HepG2 (cell line): ENCODE data around the gene NCAPD2. TPM values are rescaled to one million over a fixed set of nuclear protein-coding genes. Genes with fewer than 3 reads are reported as not detected.

Source experiments
- BCL6 ChIP-seq: IDR thresholded peaks from 2 replicates; pipeline ENCODE4 v1.6.1; 2016; ENCODE audit warnings: missing genetic modification reagents, missing compliant biosample characterization
- CBFB ChIP-seq: sonication (generic); formaldehyde crosslinking; IDR thresholded peaks from 2 replicates; pipeline ENCODE4 v1.4.0; 2020; ENCODE audit warnings: missing genetic modification reagents
- CEBPB ChIP-seq: IDR thresholded peaks from 2 replicates; pipeline ENCODE4 v1.6.1; 2011; ENCODE audit warnings: low read depth, low read length, improper control_type of control experiment, borderline replicate concordance
- CHD2 ChIP-seq: IDR thresholded peaks from 2 replicates; pipeline ENCODE4 v1.6.1; 2011; ENCODE audit warnings: low read depth, low read length, improper control_type of control experiment
- DNMT1 ChIP-seq: sonication (generic); formaldehyde crosslinking; IDR thresholded peaks from 2 replicates; pipeline ENCODE4 v1.5.1; 2020; ENCODE audit warnings: mild to moderate bottlenecking, missing genetic modification reagents
- GRHL1 ChIP-seq: sonication (generic); formaldehyde crosslinking; conservative IDR thresholded peaks from 2 replicates; pipeline ENCODE4 v1.8.0; 2022; ENCODE audit warnings: missing genetic modification reagents
- KDM5A ChIP-seq: fragments of 200-600 bp; sonication (generic); IDR thresholded peaks from 2 replicates; pipeline ENCODE4 v1.7.0; 2018; ENCODE audit warnings: antibody characterized with exemption, mild to moderate bottlenecking, low read length, borderline replicate concordance
- MBNL3 ChIP-seq: fragments of 250-450 bp; sonication (Bioruptor Pico); conservative IDR thresholded peaks from 2 replicates; pipeline ENCODE4 v1.8.0; 2022; ENCODE audit warnings: mild to moderate bottlenecking, inconsistent platforms
- MTA1 ChIP-seq: sonication (generic); formaldehyde crosslinking; IDR thresholded peaks from 2 replicates; pipeline ENCODE4 v1.4.0; 2020; ENCODE audit warnings: missing genetic modification reagents, mild to moderate bottlenecking, borderline replicate concordance
- NR1H2 ChIP-seq: sonication (generic); formaldehyde crosslinking; IDR thresholded peaks from 2 replicates; pipeline ENCODE4 v1.8.1; 2022; ENCODE audit warnings: low read depth, missing genetic modification reagents, borderline replicate concordance
- RFX1 ChIP-seq: fragments of 450-650 bp; IDR thresholded peaks from 2 replicates; pipeline ENCODE4 v1.6.1; 2017
- RFX3 ChIP-seq: IDR thresholded peaks from 2 replicates; pipeline ENCODE4 v1.6.1; 2016; ENCODE audit warnings: missing biosample characterization, missing genetic modification reagents
- SKI ChIP-seq: fragments of 450-650 bp; IDR thresholded peaks from one replicate; pipeline ENCODE4 v1.6.1; 2018; ENCODE audit warnings: mild to moderate bottlenecking; ENCODE audit not compliant: partially characterized antibody
- SUZ12 ChIP-seq: fragments of 150-350 bp; IDR thresholded peaks from 2 replicates; pipeline ENCODE4 v1.6.1; 2014; ENCODE audit warnings: low read depth, low read length
- TBX2 ChIP-seq: sonication (generic); formaldehyde crosslinking; IDR thresholded peaks from 2 replicates; pipeline ENCODE4 v1.5.0; 2020; ENCODE audit warnings: missing genetic modification reagents, mild to moderate bottlenecking, borderline replicate concordance
- ZFAT ChIP-seq: sonication (generic); formaldehyde crosslinking; conservative IDR thresholded peaks from 2 replicates; pipeline ENCODE4 v1.8.1; 2023; ENCODE audit warnings: missing genetic modification reagents, inconsistent platforms
- ZFYVE20 ChIP-seq: sonication (generic); formaldehyde crosslinking; IDR thresholded peaks from 2 replicates; pipeline ENCODE4 v1.8.0; 2023; ENCODE audit warnings: low read depth, mild to moderate bottlenecking, moderate library complexity, missing genetic modification reagents, borderline replicate concordance
- ZNF234 ChIP-seq: sonication (generic); formaldehyde crosslinking; conservative IDR thresholded peaks from 2 replicates; pipeline ENCODE4 v1.5.1; 2020; ENCODE audit warnings: mild to moderate bottlenecking, missing genetic modification reagents
- ZNF260 ChIP-seq: sonication (generic); formaldehyde crosslinking; IDR thresholded peaks from 2 replicates; pipeline ENCODE4 v1.4.0; 2020; ENCODE audit warnings: missing genetic modification reagents, low read depth, mild to moderate bottlenecking, borderline replicate concordance
- ZNF276 ChIP-seq: sonication (generic); formaldehyde crosslinking; IDR thresholded peaks from 2 replicates; pipeline ENCODE4 v1.4.0; 2020; ENCODE audit warnings: mild to moderate bottlenecking, low read depth, missing genetic modification reagents
- ZNF431 ChIP-seq: sonication (generic); formaldehyde crosslinking; IDR thresholded peaks from 2 replicates; pipeline ENCODE4 v1.9.0; 2022; ENCODE audit warnings: missing genetic modification reagents, low read depth, mild to moderate bottlenecking, borderline replicate concordance
- ZNF451 ChIP-seq: sonication (generic); formaldehyde crosslinking; IDR thresholded peaks from 2 replicates; pipeline ENCODE4 v1.5.0; 2020; ENCODE audit warnings: mild to moderate bottlenecking, missing genetic modification reagents
- ZNF484 ChIP-seq: sonication (generic); formaldehyde crosslinking; IDR thresholded peaks from 2 replicates; pipeline ENCODE4 v1.5.1; 2020; ENCODE audit warnings: mild to moderate bottlenecking, low read depth, missing genetic modification reagents, borderline replicate concordance
- ZNF770 ChIP-seq: sonication (generic); formaldehyde crosslinking; IDR thresholded peaks from 2 replicates; pipeline ENCODE4 v1.5.0; 2020; ENCODE audit warnings: mild to moderate bottlenecking, missing genetic modification reagents
- ZNF776 ChIP-seq: sonication (generic); formaldehyde crosslinking; IDR thresholded peaks from 2 replicates; pipeline ENCODE4 v1.4.0; 2020; ENCODE audit warnings: mild to moderate bottlenecking, missing genetic modification reagents
- ZZZ3 ChIP-seq: sonication (generic); formaldehyde crosslinking; IDR thresholded peaks from 2 replicates; pipeline ENCODE4 v1.4.0; 2020; ENCODE audit warnings: missing genetic modification reagents, mild to moderate bottlenecking, borderline replicate concordance
- polyA plus RNA-seq, 8 experiments: library from polyadenylated mRNA; depleted of rRNA in 3 of 8; stranded (reverse) in 7 of 8; unstranded in 1 of 8; fragments of >200 nt; fragmentation: Illumina TruSeq in 4 of 8; extraction: Trizol in 4 of 8; gene quantifications; 2 replicates each; pipeline versions ENCODE4 v1.2.1 to v1.2.3, GENCODE V29; 2011 to 2016; ENCODE audit warnings: low read depth in 4 of 8, missing spikeins in 1 of 8, mixed read lengths in 1 of 8; ENCODE audit not compliant: insufficient read depth in 1 of 8
- total RNA-seq, 5 experiments: library from RNA; depleted of rRNA; stranded (reverse); fragments of >200 nt; fragmentation: Illumina TruSeq; extraction: Trizol; gene quantifications; 2 replicates each; pipeline ENCODE4 v1.2.3, GENCODE V29; 2016; ENCODE audit warnings: low read depth in 1 of 5

The NCAPD2 gene
- total and polyA plus RNA-seq, 2 of the 13 experiments (the other 11 are each of a cell fraction or from before 2014, with no cell fraction given): 51.1 to 65.6 TPM

GRCh38 chr12:6554168-6555017 lies 60.5 kb downstream of the NCAPD2 start (continued):
- TF ChIP-seq ZNF770 (CRISPR knock-in tag) (0 out of 2 replicates have a peak, but pooled peaks have one; percentile 16), CEBPB (no peak), ZNF234 (CRISPR knock-in tag) (no peak), ZNF451 (CRISPR knock-in tag) (no peak), ZFYVE20 (no peak), BCL6 (CRISPR knock-in tag) (peak; percentile 18; the same call in 1 of the 2 replicates), RFX3 (no peak), ZNF276 (CRISPR knock-in tag) (no peak), ZZZ3 (CRISPR knock-in tag) (no peak), KDM5A (no peak), MTA1 (no peak), NR1H2 (CRISPR knock-in tag) (no peak), ZNF776 (no peak), SUZ12 (no peak), SKI (no peak), CBFB (no peak), ZNF260 (CRISPR knock-in tag) (no peak), ZNF431 (CRISPR knock-in tag) (no peak), DNMT1 (CRISPR knock-in tag) (no peak), ZNF484 (CRISPR knock-in tag) (no peak), GRHL1 (CRISPR knock-in tag) (no peak), ZFAT (CRISPR knock-in tag) (no peak), RFX1 (no peak), CHD2 (no peak), TBX2 (CRISPR knock-in tag) (no peak), MBNL3 (no peak)
